G401.6 (cell line): ENCODE measurements around the gene NFYB.
"Not testable (repeated sequence)": the region's sequence is repeated elsewhere in the genome, so short reads cannot be mapped to it uniquely, and the experiment has no call there.

Experiments used
- FAIRE-seq: peaks from 2 replicates; lab custom pipeline; 2012; peaks lifted over from hg19 to GRCh38; lab: Jason Lieb, UNC

Gene NFYB

DNA sequence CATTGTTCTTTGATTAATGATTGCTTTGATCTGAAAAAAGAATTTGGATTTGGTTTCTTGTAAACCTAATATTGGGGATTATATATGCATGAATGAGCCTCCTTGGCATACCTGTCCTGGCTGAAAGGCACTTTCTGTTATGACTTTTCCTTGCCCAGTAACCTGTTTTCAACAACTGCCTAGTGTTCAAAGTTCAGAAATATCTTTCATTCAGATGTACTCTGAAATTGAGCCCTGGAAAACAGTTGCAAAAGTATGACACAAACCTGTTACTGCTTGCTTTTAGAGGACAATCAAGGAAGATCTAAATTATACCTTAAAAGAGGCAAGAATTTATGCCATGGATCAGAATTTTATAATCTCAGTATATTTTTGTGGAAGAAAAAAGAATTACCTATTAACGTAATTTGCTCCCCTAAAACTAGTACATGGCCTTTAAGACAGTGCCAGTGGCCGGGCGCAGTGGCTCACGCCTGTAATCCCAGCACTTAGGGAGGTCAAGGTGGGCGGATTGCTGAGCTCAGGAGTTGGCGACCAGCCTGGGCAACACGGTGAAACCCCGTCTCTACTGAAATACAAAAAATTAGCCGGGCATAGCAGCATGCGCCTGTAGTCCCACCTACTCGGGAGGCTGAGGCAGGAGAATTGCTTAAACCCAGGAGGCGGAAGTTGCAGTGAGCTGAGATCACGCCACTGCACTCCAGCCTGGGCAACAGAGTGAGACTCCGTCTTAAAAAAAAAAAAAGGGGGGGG, 23.0 kb downstream of the NFYB start:
- not testable (repeated sequence) for FAIRE-seq

GRCh38 chr12:104109446-104110271, 28.4 kb downstream of the NFYB start:
- FAIRE-seq, result no peak

GRCh38 chr12:104108755-104109445, 29.1 kb downstream of the NFYB start:
- FAIRE-seq, result peak; percentile 92

GRCh38 chr12:104106965-104107364, 31.0 kb downstream of the NFYB start:
- no peak for FAIRE-seq

- FAIRE-seq, result no peak
Measured at GRCh38 chr12:104105461-104105860, 32.5 kb downstream of the NFYB start.

GRCh38 chr12:104097954-104098353, 40.1 kb downstream of the NFYB start:
- FAIRE-seq, result no peak

- no peak for FAIRE-seq
Measured at GRCh38 chr12:104095289-104095688, 42.7 kb downstream of the NFYB start.

DNA sequence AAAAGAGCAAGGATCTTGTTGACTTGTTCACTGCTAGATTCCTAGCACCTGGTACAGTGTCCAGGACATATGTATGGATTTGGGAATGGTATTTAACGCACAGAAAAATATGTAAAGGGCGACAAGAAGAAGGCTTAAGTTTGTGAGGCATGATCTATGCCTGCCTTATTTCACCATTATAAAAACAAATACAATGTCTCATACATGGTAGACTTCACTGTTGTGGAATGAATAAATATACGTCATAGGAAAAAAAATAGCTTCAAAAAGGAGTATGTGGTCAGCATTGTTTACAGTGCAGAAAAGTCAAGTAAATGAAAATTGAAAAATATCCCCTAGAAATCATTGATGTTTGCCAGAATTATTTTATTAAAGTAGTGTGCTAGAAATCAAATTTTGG, 43.7 kb downstream of the NFYB start:
- no peak for FAIRE-seq

DNA sequence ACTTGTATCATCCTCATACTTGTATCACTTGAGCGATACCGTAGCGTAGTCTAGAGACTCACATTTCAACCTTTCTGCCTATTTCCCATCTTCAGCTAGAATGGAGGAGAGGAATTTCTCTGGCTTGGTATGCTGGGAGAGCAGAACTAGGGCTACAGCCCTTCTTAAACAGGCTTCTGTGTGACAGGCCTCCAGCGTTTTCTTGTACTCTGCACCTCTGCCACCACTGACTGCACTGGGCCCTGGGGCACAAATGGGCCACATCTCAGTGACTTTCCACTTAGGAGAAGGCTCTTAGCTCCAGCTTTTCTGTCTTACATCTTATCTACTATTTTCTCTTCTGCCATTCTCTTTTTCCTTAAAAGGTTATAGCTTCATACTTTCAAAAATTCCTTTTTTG, 46.9 kb downstream of the NFYB start:
- no peak for FAIRE-seq

DNA sequence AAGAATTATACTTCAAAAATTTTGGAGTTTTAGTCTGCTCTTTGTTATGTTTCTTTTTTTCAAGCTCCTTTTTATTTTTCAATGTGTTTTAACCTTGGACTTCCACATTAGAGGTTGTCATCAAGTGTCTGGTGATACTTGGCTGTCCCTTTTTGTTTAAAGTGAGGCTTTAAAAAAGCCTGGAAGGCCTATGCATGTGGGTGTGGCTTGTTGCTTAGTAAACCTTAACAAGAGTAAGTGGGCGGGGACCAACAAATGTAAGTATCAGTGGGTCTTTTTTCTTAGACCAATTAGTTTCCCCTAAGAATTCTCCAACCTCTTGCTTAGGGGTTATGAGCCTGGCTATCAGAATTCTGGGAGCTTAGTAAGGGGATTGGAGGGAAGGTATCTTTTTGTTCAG, 47.3 kb downstream of the NFYB start:
- no peak for FAIRE-seq

- FAIRE-seq, result no peak
Measured at GRCh38 chr12:104083769-104084475, 54.1 kb downstream of the NFYB start.

- FAIRE-seq, result no peak
Measured at GRCh38 chr12:104080764-104081163, 57.2 kb downstream of the NFYB start.

GRCh38 chr12:104079024-104079423, 59.0 kb downstream of the NFYB start:
- no peak for FAIRE-seq

DNA sequence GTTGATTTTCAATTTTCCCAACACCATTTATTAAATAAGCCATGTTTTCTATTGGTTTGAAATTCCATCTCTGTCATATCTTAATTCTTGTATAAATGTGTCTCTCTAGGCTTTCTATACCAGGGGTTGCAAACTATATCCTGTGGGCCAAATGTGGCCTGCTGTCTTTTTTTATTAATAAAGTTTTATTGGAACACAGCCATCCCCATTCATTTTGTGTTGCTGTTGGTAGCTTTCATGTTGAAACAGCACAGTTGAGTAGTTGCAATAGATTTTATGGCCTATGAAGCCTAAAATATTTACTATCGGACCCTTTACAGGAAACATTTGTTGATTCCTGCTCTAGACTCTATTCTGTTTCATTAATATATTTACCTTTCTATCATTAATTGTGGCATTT, 64.3 kb downstream of the NFYB start:
- no peak for FAIRE-seq

DNA sequence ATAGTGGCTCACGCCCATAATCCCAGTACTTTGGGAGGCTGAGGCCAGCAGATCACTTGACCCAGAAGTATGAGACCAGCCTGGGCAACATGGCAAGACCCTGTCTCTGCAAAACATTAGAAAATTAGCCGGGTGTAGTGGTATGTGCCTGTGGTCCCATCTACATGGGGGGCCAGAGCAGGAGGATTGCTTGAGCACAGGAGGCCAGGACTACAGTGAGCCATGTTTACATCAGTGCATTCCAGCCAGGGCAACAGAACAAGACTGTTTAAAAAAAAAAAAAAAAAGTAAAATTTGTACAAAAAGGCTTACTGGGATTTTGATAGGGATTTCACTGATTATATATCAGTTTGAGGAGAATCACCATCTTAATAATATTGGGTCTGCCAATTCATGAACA, 65.9 kb downstream of the NFYB start:
- no peak for FAIRE-seq
